HCT116 (cell line): Measurements from ENCODE around the gene ABHD12. TPM values are rescaled to one million over a fixed set of nuclear protein-coding genes. Genes with fewer than 3 reads are reported as not detected.

ENCODE experiments used
- ATAC-seq: fragments of 200-7000 bp; cut with Tn5 transposase; 2 replicates; pipeline ENCODE4 v1.9.1; 2020; ENCODE audit warnings: mild to moderate bottlenecking, moderate library complexity
- BruUV-seq: library from RNA; stranded (reverse); fragments of 400-500 nt; replicated peaks from 2 replicates; lab custom pipeline; 2021; lab: Mats Ljungman, UMichigan
- CTCF ChIA-PET: fragments of 300-600 bp; sonication (Branson Sonifier 250); formaldehyde crosslinking; loops from one replicate; lab custom pipeline; 2021; ENCODE audit warnings: antibody characterized with exemption; lab: Charles Lee
- POLR2A ChIA-PET: fragments of 300-600, 350-600 bp; sonication (Branson Sonifier 250); formaldehyde crosslinking; loops from one replicate; lab custom pipeline; 2021; ENCODE audit warnings: antibody characterized with exemption; lab: Charles Lee
- RAD21 ChIA-PET, 2 experiments: fragments of 300-600 bp; sonication (Branson Sonifier 250); formaldehyde crosslinking; loops; one replicate each; lab custom pipeline; 2023; ENCODE audit warnings: low total read pairs in 2 of 2; ENCODE audit not compliant: uncharacterized antibody in 2 of 2, unreplicated experiment in 2 of 2, low non-redundant PET in 1 of 2; lab: Charles Lee
- DNase-seq: peaks from one replicate; pipeline ENCODE4 v3.0.0-alpha.2; 2010; ENCODE audit warnings: low read depth, low spot score
- H2AFZ ChIP-seq: fragments of 200-600 bp; shearing (Covaris generic), sonication (generic); 2 replicates; pipeline ENCODE4 v1.6.1; 2017; ENCODE audit warnings: low read depth, mixed run types, mixed read lengths, antibody characterized with exemption, low read length; ENCODE audit not compliant: poor library complexity, severe bottlenecking
- H3K27ac ChIP-seq: 2 replicates; pipeline ENCODE4 v1.5.1; 2012; ENCODE audit warnings: low read depth, low read length
- H3K27me3 ChIP-seq: fragments of 200-600 bp; sonication (generic); 2 replicates; pipeline ENCODE4 v1.6.1; 2016; ENCODE audit warnings: mixed run types, low read length, mixed read lengths; ENCODE audit not compliant: insufficient read depth
- H3K36me3 ChIP-seq, 2 experiments: fragments of 200-500 bp in 1 of 2; fragments of 200-600 bp in 1 of 2; sonication (Bioruptor generic) in 1 of 2; sonication (generic) in 1 of 2; 2 replicates each; pipeline versions ENCODE4 v1.5.1 to v1.6.1; 2014 to 2016; ENCODE audit warnings: low read length in 2 of 2, inconsistent platforms in 1 of 2, mixed read lengths in 1 of 2, mixed run types in 1 of 2; ENCODE audit not compliant: insufficient read depth in 2 of 2, control insufficient read depth in 1 of 2
- H3K4me1 ChIP-seq, 2 experiments: fragments of 200-600 bp in 1 of 2; sonication (generic) in 1 of 2; 2 replicates each; pipeline versions ENCODE4 v1.5.1 to v1.6.1; 2012 to 2017; ENCODE audit warnings: low read length in 2 of 2, inconsistent platforms in 1 of 2, mild to moderate bottlenecking in 1 of 2, mixed read lengths in 1 of 2, mixed run types in 1 of 2, moderate library complexity in 1 of 2; ENCODE audit not compliant: insufficient read depth in 2 of 2, control insufficient read depth in 1 of 2
- H3K4me2 ChIP-seq: fragments of 200-600 bp; sonication (generic); 2 replicates; pipeline ENCODE4 v1.6.1; 2017; ENCODE audit warnings: mixed run types, low read length, mixed read lengths
- H3K4me3 ChIP-seq, 2 experiments: fragments of 200-600 bp in 1 of 2; sonication (generic) in 1 of 2; replicated peaks in 1 of 2; 2 replicates each; pipeline ENCODE4 v1.5.1; 2011 to 2016; ENCODE audit warnings: low read length in 2 of 2, control low read depth in 1 of 2, low read depth in 1 of 2, mild to moderate bottlenecking in 1 of 2, mixed read lengths in 1 of 2, mixed run types in 1 of 2
- H3K79me2 ChIP-seq: fragments of 200-600 bp; sonication (generic); 2 replicates; pipeline ENCODE4 v1.6.1; 2017; ENCODE audit warnings: mild to moderate bottlenecking, mixed run types, low read length, moderate library complexity, mixed read lengths; ENCODE audit not compliant: insufficient read depth
- H3K9ac ChIP-seq: fragments of 200-600 bp; sonication (generic); 2 replicates; pipeline ENCODE4 v1.6.1; 2016; ENCODE audit warnings: low read length, mixed read lengths
- H3K9me2 ChIP-seq: fragments of 200-600 bp; sonication (generic), shearing (Covaris generic); 2 replicates; pipeline ENCODE4 v1.6.1; 2017; ENCODE audit warnings: mixed run types, mild to moderate bottlenecking, moderate library complexity; ENCODE audit not compliant: insufficient read depth
- H3K9me3 ChIP-seq, 2 experiments: fragments of 200-500 bp in 1 of 2; fragments of 200-600 bp in 1 of 2; sonication (Bioruptor generic) in 1 of 2; sonication (generic) in 1 of 2; 2 replicates each; pipeline ENCODE4 v1.6.1; 2014 to 2017; ENCODE audit warnings: low read length in 2 of 2, mixed read lengths in 2 of 2, inconsistent platforms in 1 of 2, low read depth in 1 of 2, mild to moderate bottlenecking in 1 of 2, mixed run types in 1 of 2, moderate library complexity in 1 of 2; ENCODE audit not compliant: control insufficient read depth in 1 of 2, insufficient read depth in 1 of 2
- H4K20me1 ChIP-seq: fragments of 200-600 bp; sonication (generic), shearing (Covaris generic); 2 replicates; pipeline ENCODE4 v1.6.1; 2017; ENCODE audit warnings: mixed run types, mild to moderate bottlenecking, moderate library complexity; ENCODE audit not compliant: insufficient read depth
- ATF3 ChIP-seq: IDR thresholded peaks from 2 replicates; pipeline ENCODE4 v1.6.1; 2012
- CBX3 ChIP-seq: IDR thresholded peaks from 2 replicates; pipeline ENCODE4 v1.6.1; 2012; ENCODE audit warnings: low read depth
- EGR1 ChIP-seq: IDR thresholded peaks from 2 replicates; pipeline ENCODE4 v1.6.1; 2012; ENCODE audit warnings: low read depth
- FOSL1 ChIP-seq: IDR thresholded peaks from 2 replicates; pipeline ENCODE4 v1.6.1; 2012; ENCODE audit warnings: low read depth
- POLR2A ChIP-seq: IDR thresholded peaks from 2 replicates; pipeline ENCODE4 v1.7.0; 2011; ENCODE audit warnings: borderline replicate concordance; ENCODE audit not compliant: insufficient read depth, insufficient read length; ENCODE audit errors: extremely low read depth
- RAD21 ChIP-seq: IDR thresholded peaks from 2 replicates; pipeline ENCODE4 v1.6.1; 2012; ENCODE audit warnings: low read depth, mild to moderate bottlenecking
- SP1 ChIP-seq: IDR thresholded peaks from 2 replicates; pipeline ENCODE4 v1.6.1; 2012; ENCODE audit warnings: low read depth
- TCF7L2 ChIP-seq: IDR thresholded peaks from 2 replicates; pipeline ENCODE4 v1.7.0; 2011; ENCODE audit warnings: borderline replicate concordance, inconsistent platforms; ENCODE audit not compliant: insufficient read depth, insufficient read length; ENCODE audit errors: extremely low read depth
- YY1 ChIP-seq: IDR thresholded peaks from 2 replicates; pipeline ENCODE4 v1.6.1; 2011; ENCODE audit warnings: low read length, low read depth, moderate library complexity, mild to moderate bottlenecking; ENCODE audit not compliant: insufficient replicate concordance; ENCODE audit errors: extremely low read depth
- ZBTB33 ChIP-seq: IDR thresholded peaks from 2 replicates; pipeline ENCODE4 v1.6.1; 2011; ENCODE audit warnings: mild to moderate bottlenecking, low read length, moderate library complexity; ENCODE audit not compliant: insufficient replicate concordance; ENCODE audit errors: extremely low read depth
- ZFX ChIP-seq: fragments of 450-650 bp; IDR thresholded peaks from 2 replicates; pipeline ENCODE4 v1.6.1; 2017
- intact Hi-C: fragments of 100-400 bp; cut with micrococcal nuclease; formaldehyde crosslinking; loops from 2 replicates; pipeline ENCODE4 v1.10.0; 2022
- total RNA-seq: library from RNA; stranded (reverse); gene quantifications from one replicate; pipeline ENCODE4 v1.2.1, GENCODE V29; 2021; ENCODE audit not compliant: unreplicated experiment
- TF ChIP-seq, protein P1 (sequence below), 3 experiments: fragments of 200-600 bp in 1 of 3; sonication (generic) in 1 of 3; IDR thresholded peaks in 2 of 3; conservative IDR thresholded peaks in 1 of 3; 2 replicates each; pipeline ENCODE4 v1.5.1; 2012 to 2017; ENCODE audit warnings: low read depth in 2 of 3, low read length in 2 of 3, antibody characterized with exemption in 1 of 3, borderline replicate concordance in 1 of 3, control low read depth in 1 of 3, mild to moderate bottlenecking in 1 of 3, mixed read lengths in 1 of 3, mixed run types in 1 of 3, moderate library complexity in 1 of 3; ENCODE audit not compliant: insufficient read depth in 1 of 3

The ABHD12 gene
- total RNA-seq, 1 experiment from 2014 or later = 31.7 TPM

DNA sequence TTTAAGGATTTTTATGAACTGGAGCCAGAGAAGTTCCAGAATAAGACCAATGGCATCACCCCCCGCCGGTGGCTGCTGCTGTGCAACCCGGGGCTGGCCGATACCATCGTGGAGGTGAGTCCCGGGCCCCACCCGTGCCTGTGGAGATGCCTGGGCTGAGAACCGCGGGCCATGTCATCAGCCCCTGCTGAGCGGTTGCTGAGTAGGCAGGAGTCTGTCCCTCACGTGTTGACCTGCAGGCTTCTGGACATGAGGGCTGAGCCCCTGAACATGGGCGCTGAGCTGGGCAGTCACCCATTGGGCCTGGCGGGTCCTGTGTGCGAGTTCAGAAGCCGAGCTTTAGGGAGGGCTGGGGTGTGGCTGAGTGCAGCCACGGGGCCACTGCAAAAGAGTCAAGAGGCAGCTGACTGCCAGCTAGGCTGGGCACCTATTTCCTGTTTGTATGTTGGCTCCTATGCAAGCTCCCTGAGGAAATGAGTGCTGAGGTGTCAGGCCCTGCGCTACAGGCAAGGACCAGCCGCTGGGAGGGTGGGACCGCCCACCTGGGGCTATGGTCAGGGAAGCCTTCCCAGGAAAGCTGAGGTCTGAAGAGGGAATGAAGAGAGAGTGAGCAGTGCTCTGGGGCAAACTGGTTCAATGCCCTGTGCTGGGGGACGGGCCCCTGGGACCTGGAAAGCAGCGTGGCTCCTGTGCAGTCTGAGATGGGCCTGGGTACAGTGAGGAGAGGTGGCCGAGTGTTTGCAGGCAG is 108.4 kb downstream of the ABHD12 start:
- H3K27me3 ChIP-seq = no peaks in the 10 kb centered on the region
- POLR2A ChIA-PET = no interaction called here
- DNase-seq (no peak), ATAC-seq (no peak)
- no peak overlapping the region for H3K9ac ChIP-seq
- no peak overlapping the region for H3K4me2 ChIP-seq
- no peaks in the 10 kb centered on the region for H3K9me2 ChIP-seq
- H3K4me1 ChIP-seq = no peaks in the 10 kb centered on the region
- intact Hi-C loops = no loop called here
- H3K9me3 ChIP-seq = no peaks in the 10 kb centered on the region
- no peak for TF ChIP-seq POLR2A
- TF ChIP-seq SP1 = no peak
- TF ChIP-seq EGR1 = no peak
- no peak for TF ChIP-seq CBX3
- no peak for TF ChIP-seq FOSL1
- TF ChIP-seq, protein P1, sequence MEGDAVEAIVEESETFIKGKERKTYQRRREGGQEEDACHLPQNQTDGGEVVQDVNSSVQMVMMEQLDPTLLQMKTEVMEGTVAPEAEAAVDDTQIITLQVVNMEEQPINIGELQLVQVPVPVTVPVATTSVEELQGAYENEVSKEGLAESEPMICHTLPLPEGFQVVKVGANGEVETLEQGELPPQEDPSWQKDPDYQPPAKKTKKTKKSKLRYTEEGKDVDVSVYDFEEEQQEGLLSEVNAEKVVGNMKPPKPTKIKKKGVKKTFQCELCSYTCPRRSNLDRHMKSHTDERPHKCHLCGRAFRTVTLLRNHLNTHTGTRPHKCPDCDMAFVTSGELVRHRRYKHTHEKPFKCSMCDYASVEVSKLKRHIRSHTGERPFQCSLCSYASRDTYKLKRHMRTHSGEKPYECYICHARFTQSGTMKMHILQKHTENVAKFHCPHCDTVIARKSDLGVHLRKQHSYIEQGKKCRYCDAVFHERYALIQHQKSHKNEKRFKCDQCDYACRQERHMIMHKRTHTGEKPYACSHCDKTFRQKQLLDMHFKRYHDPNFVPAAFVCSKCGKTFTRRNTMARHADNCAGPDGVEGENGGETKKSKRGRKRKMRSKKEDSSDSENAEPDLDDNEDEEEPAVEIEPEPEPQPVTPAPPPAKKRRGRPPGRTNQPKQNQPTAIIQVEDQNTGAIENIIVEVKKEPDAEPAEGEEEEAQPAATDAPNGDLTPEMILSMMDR (IDR thresholded peaks at IDR 0.05 in 2 of 3, conservative IDR thresholded peaks at IDR 0.05 in 1 of 3; ENCODE audit: borderline replicate concordance in 1 of 3, insufficient read depth in 1 of 3, low read depth in 2 of 3, low read length in 2 of 3) = no peak
- no peak for TF ChIP-seq ZFX
- TF ChIP-seq ATF3 = no peak
- no peak for TF ChIP-seq TCF7L2
- no peak for TF ChIP-seq RAD21
- TF ChIP-seq YY1 = no peak
- no peak for TF ChIP-seq ZBTB33
- H3K27ac ChIP-seq = no peak overlapping the region
- H3K36me3 ChIP-seq = peaks cover 7 to 8% of the 10 kb centered on the region in 2 experiments; a peak in 3 of 4 replicates
- RAD21 ChIA-PET = no interaction called here
- H2AFZ ChIP-seq = no peak overlapping the region
- no peaks in the 10 kb centered on the region for H3K79me2 ChIP-seq
- H3K4me3 ChIP-seq = no peak overlapping the region
- no TSS peak for BruUV-seq
- CTCF ChIA-PET = no interaction called here
- H4K20me1 ChIP-seq = no peaks in the 10 kb centered on the region
